A673 (cell line): ENCODE measurements around the gene MIGA1. TPM values are rescaled to one million over a fixed set of nuclear protein-coding genes. Genes with fewer than 3 reads are reported as not detected.

Experiments
- BruUV-seq: library from RNA; stranded (reverse); fragments of 400-500 nt; replicated peaks from 2 replicates; lab custom pipeline; 2021; lab: Mats Ljungman, UMichigan
- CTCF ChIA-PET: fragments of 300-600 bp; sonication (Branson Sonifier 250); formaldehyde crosslinking; loops from one replicate; lab custom pipeline; 2022; ENCODE audit warnings: antibody characterized with exemption; lab: Charles Lee
- POLR2A ChIA-PET: fragments of 300-600 bp; sonication (Branson Sonifier 250); formaldehyde crosslinking; loops from one replicate; lab custom pipeline; 2022; ENCODE audit warnings: antibody characterized with exemption; ENCODE audit not compliant: low non-redundant PET; lab: Charles Lee
- DNase-seq: peaks from one replicate; pipeline ENCODE4 v3.0.0-alpha.2; 2015; ENCODE audit warnings: low spot score
- H3K27ac ChIP-seq: fragments of 200-600 bp; sonication (generic); 2 replicates; pipeline ENCODE4 v1.5.1; 2016; ENCODE audit warnings: mixed run types, low read depth, mild to moderate bottlenecking, mixed read lengths, antibody characterized with exemption, low read length; ENCODE audit not compliant: poor library complexity, severe bottlenecking
- H3K27me3 ChIP-seq: fragments of 200-600 bp; sonication (generic); replicated peaks from 2 replicates; pipeline ENCODE4 v1.6.1; 2017; ENCODE audit warnings: mixed run types, low read depth, mild to moderate bottlenecking, mixed read lengths, antibody characterized with exemption, low read length; ENCODE audit not compliant: insufficient read depth, poor library complexity
- H3K36me3 ChIP-seq: fragments of 200-600 bp; sonication (generic); 2 replicates; pipeline ENCODE4 v1.6.1; 2016; ENCODE audit warnings: mixed run types, mild to moderate bottlenecking, mixed read lengths, antibody characterized with exemption, low read length; ENCODE audit not compliant: insufficient read depth, poor library complexity, severe bottlenecking
- H3K4me1 ChIP-seq: fragments of 200-600 bp; sonication (generic); 2 replicates; pipeline ENCODE4 v1.6.1; 2017; ENCODE audit warnings: mixed run types, mild to moderate bottlenecking, mixed read lengths, antibody characterized with exemption, low read length; ENCODE audit not compliant: insufficient read depth, poor library complexity, severe bottlenecking
- H3K4me3 ChIP-seq: fragments of 200-600 bp; sonication (generic); 2 replicates; pipeline ENCODE4 v1.5.1; 2016; ENCODE audit warnings: low read depth, mixed run types, mild to moderate bottlenecking, mixed read lengths, low read length; ENCODE audit not compliant: poor library complexity, severe bottlenecking
- H3K9me3 ChIP-seq: fragments of 200-600 bp; sonication (generic); 2 replicates; pipeline ENCODE4 v1.6.1; 2016; ENCODE audit warnings: mixed run types, low read depth, mild to moderate bottlenecking, mixed read lengths, antibody characterized with exemption, low read length; ENCODE audit not compliant: poor library complexity, severe bottlenecking
- EZH2 ChIP-seq: fragments of 200-600 bp; sonication (generic); IDR thresholded peaks from 2 replicates; pipeline ENCODE4 v1.6.1; 2017; ENCODE audit warnings: borderline replicate concordance, low read depth, mild to moderate bottlenecking, mixed read lengths, antibody characterized with exemption, low read length; ENCODE audit not compliant: poor library complexity, severe bottlenecking
- intact Hi-C: fragments of 100-400 bp; cut with micrococcal nuclease; formaldehyde crosslinking; loops from one replicate; pipeline ENCODE4 v1.10.0; 2022; ENCODE audit not compliant: unreplicated experiment
- total RNA-seq: library from RNA; stranded (reverse); gene quantifications from 2 replicates; pipeline ENCODE4 v1.2.3, GENCODE V29; 2021
- TF ChIP-seq, protein P1 (sequence below): fragments of 300-800, 200-600 bp; sonication (generic); conservative IDR thresholded peaks from 2 replicates; pipeline ENCODE4 v1.5.1; 2017; ENCODE audit warnings: low read depth, mild to moderate bottlenecking, antibody characterized with exemption, low read length, moderate library complexity, mixed read lengths

Gene MIGA1
- total RNA-seq, 1 experiment from 2014 or later = 14.1 TPM

DNA sequence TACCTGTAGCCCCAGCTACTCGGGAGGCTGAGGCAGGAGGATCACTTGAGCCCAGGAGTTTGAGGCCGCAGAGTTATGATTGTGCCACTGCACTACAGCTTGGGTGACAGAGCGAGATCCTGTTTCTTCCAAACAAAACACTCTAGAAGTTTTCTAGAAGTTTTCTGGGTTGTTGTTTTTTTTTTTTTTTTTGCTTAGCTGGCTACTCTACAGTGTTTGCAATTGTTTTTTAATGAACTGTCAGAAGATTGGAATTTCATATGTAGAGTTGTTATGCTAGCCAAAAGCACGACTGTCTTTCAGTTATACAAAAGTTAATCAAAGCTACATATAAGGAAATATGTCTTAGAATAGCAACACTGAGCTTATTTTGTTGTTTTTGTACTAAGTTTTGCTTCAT lies 78.1 kb downstream of the MIGA1 start:
- no peaks in the 10 kb centered on the region for H3K27me3 ChIP-seq
- no peaks in the 10 kb centered on the region for H3K9me3 ChIP-seq
- no peaks in the 10 kb centered on the region for H3K36me3 ChIP-seq
- H3K4me1 ChIP-seq = no peaks in the 10 kb centered on the region
- H3K4me3 ChIP-seq = no peak overlapping the region
- no TSS peak for BruUV-seq
- H3K27ac ChIP-seq = no peak overlapping the region
- DNase-seq = no peak
- CTCF ChIA-PET = interaction anchor here (0.6 kb wide), 1 partner anchor 346 kb away, joined by 9 read pairs; no protein-coding TSS in a partner anchor
- POLR2A ChIA-PET = no interaction called here
- intact Hi-C loops = no loop called here
- no peak for TF ChIP-seq EZH2
- TF ChIP-seq, protein P1, sequence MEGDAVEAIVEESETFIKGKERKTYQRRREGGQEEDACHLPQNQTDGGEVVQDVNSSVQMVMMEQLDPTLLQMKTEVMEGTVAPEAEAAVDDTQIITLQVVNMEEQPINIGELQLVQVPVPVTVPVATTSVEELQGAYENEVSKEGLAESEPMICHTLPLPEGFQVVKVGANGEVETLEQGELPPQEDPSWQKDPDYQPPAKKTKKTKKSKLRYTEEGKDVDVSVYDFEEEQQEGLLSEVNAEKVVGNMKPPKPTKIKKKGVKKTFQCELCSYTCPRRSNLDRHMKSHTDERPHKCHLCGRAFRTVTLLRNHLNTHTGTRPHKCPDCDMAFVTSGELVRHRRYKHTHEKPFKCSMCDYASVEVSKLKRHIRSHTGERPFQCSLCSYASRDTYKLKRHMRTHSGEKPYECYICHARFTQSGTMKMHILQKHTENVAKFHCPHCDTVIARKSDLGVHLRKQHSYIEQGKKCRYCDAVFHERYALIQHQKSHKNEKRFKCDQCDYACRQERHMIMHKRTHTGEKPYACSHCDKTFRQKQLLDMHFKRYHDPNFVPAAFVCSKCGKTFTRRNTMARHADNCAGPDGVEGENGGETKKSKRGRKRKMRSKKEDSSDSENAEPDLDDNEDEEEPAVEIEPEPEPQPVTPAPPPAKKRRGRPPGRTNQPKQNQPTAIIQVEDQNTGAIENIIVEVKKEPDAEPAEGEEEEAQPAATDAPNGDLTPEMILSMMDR = no peak

DNA sequence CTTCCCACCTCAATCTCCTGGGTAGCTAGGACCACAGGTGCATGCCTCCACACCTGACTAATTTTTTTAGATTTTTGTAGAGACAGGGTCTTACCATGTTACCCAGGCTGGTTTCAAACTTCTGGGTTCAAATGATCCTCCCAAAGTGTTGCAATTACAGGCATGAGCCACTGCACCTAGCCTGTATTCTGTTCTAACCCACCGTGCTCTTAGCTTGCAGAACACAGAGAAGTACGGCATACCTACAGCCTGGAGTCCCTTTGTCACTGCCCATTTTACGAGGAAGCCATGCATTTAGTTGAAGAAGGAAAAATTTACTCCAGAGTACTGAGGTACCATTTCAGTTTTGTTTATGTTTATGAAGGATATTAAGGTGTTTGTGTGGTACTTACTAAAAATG lies 79.3 kb downstream of the MIGA1 start:
- POLR2A ChIA-PET = no interaction called here
- intact Hi-C loops = no loop called here
- Histone ChIP-seq H3K4me3 (no peak overlapping the region), H3K4me1 (no peaks in the 10 kb centered on the region), H3K27ac (no peak overlapping the region), H3K27me3 (no peaks in the 10 kb centered on the region), H3K36me3 (no peaks in the 10 kb centered on the region), H3K9me3 (no peaks in the 10 kb centered on the region)
- CTCF ChIA-PET = no interaction called here
- DNase-seq = no peak
- TF ChIP-seq EZH2 = no peak
- TF ChIP-seq, protein P1 = no peak
- no TSS peak for BruUV-seq

DNA sequence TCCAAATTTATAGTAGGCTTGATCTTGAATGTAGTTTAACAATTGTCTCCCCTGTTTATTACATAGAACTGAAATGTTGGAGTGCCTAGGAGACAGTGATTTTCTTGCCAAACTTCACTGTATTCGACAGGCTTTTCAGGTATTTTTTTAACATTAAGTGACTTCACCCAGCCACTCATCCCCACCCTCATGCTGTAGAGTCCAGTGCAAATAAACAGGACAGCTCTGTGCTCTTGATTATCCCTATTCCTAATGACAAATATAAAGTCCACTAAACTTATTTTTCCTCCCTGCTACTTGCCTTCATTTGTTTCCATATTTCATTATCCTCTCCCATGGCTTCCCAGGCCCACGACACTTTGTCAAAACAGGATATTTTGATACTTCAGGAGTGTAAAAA lies 79.8 kb downstream of the MIGA1 start:
- ChIA-PET CTCF (no interaction called here), POLR2A (no interaction called here)
- TF ChIP-seq, protein P1 = no peak
- TF ChIP-seq EZH2 = no peak
- Histone ChIP-seq H3K36me3 (no peaks in the 10 kb centered on the region), H3K27ac (no peak overlapping the region), H3K4me1 (no peaks in the 10 kb centered on the region), H3K4me3 (no peak overlapping the region), H3K9me3 (no peaks in the 10 kb centered on the region), H3K27me3 (no peaks in the 10 kb centered on the region)
- no peak for DNase-seq
- intact Hi-C loops = no loop called here
- no TSS peak for BruUV-seq
